Mucosa of descending colon (tissue), 3 donors: ENCODE measurements around the gene SLC25A45. TPM values are rescaled to one million over a fixed set of nuclear protein-coding genes. Genes with fewer than 3 reads are reported as not detected.
"Not testable (repeated sequence)": the region's sequence is repeated elsewhere in the genome, so short reads cannot be mapped to it uniquely, and the experiment has no call there.

ENCODE experiments used
- ATAC-seq: fragments of 200-7000 bp; cut with Tn5 transposase; one replicate; pipeline ENCODE4 v1.9.1; 2020; ENCODE audit warnings: mild to moderate bottlenecking, moderate library complexity
- DNase-seq, 3 donors: peaks; one replicate each; pipeline ENCODE4 v3.0.0-alpha.2; 2020
- H3K36me3 ChIP-seq: fragments of 200-600 bp; one replicate; pipeline ENCODE4 v1.8.0; 2021; ENCODE audit warnings: low read depth, mild to moderate bottlenecking
- H3K4me1 ChIP-seq: fragments of 200-600 bp; one replicate; pipeline ENCODE4 v1.8.0; 2021; ENCODE audit warnings: low read depth, mild to moderate bottlenecking
- H3K4me3 ChIP-seq: fragments of 200-600 bp; one replicate; pipeline ENCODE4 v1.8.0; 2021; ENCODE audit warnings: mild to moderate bottlenecking
- H3K9me3 ChIP-seq: fragments of 200-600 bp; one replicate; pipeline ENCODE4 v1.8.0; 2021; ENCODE audit warnings: mild to moderate bottlenecking
- CTCF ChIP-seq: fragments of 200-600 bp; IDR thresholded peaks from one replicate; pipeline ENCODE4 v1.8.0; 2022; ENCODE audit warnings: antibody characterized with exemption, mild to moderate bottlenecking
- intact Hi-C, 2 donors: fragments of 100-400 bp; cut with DNase I in 1 of 2; cut with micrococcal nuclease in 1 of 2; formaldehyde crosslinking; loops; one replicate each; pipeline versions ENCODE4 v1.11.0 to v1.11.1; 2022; cut with DNase I, micrococcal nuclease
- total RNA-seq, 3 donors: library from RNA; stranded (reverse); fragmentation: NEBNext Ultra II Directional in 2 of 3; extraction: Animal tissue kit (Norgen Biotek cat#: 25700) in 2 of 3; gene quantifications; one replicate each; pipeline versions ENCODE4 v1.2.1 to v1.2.4, GENCODE V29; 2021 to 2023
- donor health status: DM: no; HTN: no; CAD: no; lungs with moderate emphysema.
- donor health status: DM: no; HTN: no; CAD: no.
- donor health status: DM: no; HTN: yes; CAD: no.

The SLC25A45 gene
- total RNA-seq, 3 donors from 2014 or later: 8.0 to 10.5 (median 10.1) TPM

GRCh38 chr11:65351511-65351910, 30.9 kb downstream of the SLC25A45 start:
- H3K4me3 ChIP-seq: no peak overlapping the region
- TF ChIP-seq CTCF: no peak
- H3K4me1 ChIP-seq: peaks cover 11% of the 10 kb centered on the region
- ATAC-seq: no peak
- DNase-seq: peak in 1 of 3 donors; percentile 2
- H3K9me3 ChIP-seq: no peaks in the 10 kb centered on the region
- intact Hi-C loops: no loop called here
- H3K36me3 ChIP-seq: peaks cover 12% of the 10 kb centered on the region

- no peaks in the 10 kb centered on the region for H3K4me1 ChIP-seq
- DNase-seq (no peak), ATAC-seq (no peak)
- no peak for TF ChIP-seq CTCF
- no peaks in the 10 kb centered on the region for H3K9me3 ChIP-seq
- H3K36me3 ChIP-seq: peaks cover 15% of the 10 kb centered on the region
- no peak overlapping the region for H3K4me3 ChIP-seq
- intact Hi-C loops: no loop called here
Measured at GRCh38 chr11:65341856-65342255, 40.6 kb downstream of the SLC25A45 start.

GRCh38 chr11:65340226-65340625, 42.2 kb downstream of the SLC25A45 start:
- DNase-seq (peak in 1 of 3 donors; percentile 15), ATAC-seq (no peak)
- H3K9me3 ChIP-seq: no peaks in the 10 kb centered on the region
- H3K36me3 ChIP-seq: peaks cover 12% of the 10 kb centered on the region
- H3K4me1 ChIP-seq: no peaks in the 10 kb centered on the region
- no peak for TF ChIP-seq CTCF
- intact Hi-C loops: no loop called here
- H3K4me3 ChIP-seq: no peak overlapping the region

GRCh38 chr11:65338676-65339075, 43.8 kb downstream of the SLC25A45 start:
- DNase-seq: no peak
- intact Hi-C loops: no loop called here
- H3K4me1 ChIP-seq: peaks cover 9% of the 10 kb centered on the region
- no peak for ATAC-seq
- H3K9me3 ChIP-seq: no peaks in the 10 kb centered on the region
- H3K36me3 ChIP-seq: peaks cover 12% of the 10 kb centered on the region
- no peak for TF ChIP-seq CTCF
- H3K4me3 ChIP-seq: no peak overlapping the region

- DNase-seq: no peak
- Histone ChIP-seq H3K36me3 (no peaks in the 10 kb centered on the region), H3K4me1 (peaks cover 9% of the 10 kb centered on the region), H3K9me3 (no peaks in the 10 kb centered on the region), H3K4me3 (no peak overlapping the region)
- intact Hi-C loops: no loop called here
- no peak for TF ChIP-seq CTCF
- ATAC-seq: no peak
Measured at GRCh38 chr11:65334696-65335295, 47.6 kb downstream of the SLC25A45 start.

GRCh38 chr11:65332591-65332990, 49.9 kb downstream of the SLC25A45 start:
- H3K9me3 ChIP-seq, H3K36me3 ChIP-seq, ATAC-seq, H3K4me3 ChIP-seq, intact Hi-C loops: not testable (repeated sequence)
- DNase-seq: peak in 1 of 3 donors; percentile 34
- H3K4me1 ChIP-seq: peaks cover 15% of the 10 kb centered on the region
